HG02642 (cell line): ENCODE data around the gene EEFSEC.

ENCODE experiments used
- ATAC-seq: cut with Tn5 transposase; IDR thresholded peaks from one replicate; pipeline ENCODE4 v1.9.1; 2021; ENCODE audit warnings: mild to moderate bottlenecking; ENCODE audit not compliant: unreplicated experiment, poor library complexity

EEFSEC gene

DNA sequence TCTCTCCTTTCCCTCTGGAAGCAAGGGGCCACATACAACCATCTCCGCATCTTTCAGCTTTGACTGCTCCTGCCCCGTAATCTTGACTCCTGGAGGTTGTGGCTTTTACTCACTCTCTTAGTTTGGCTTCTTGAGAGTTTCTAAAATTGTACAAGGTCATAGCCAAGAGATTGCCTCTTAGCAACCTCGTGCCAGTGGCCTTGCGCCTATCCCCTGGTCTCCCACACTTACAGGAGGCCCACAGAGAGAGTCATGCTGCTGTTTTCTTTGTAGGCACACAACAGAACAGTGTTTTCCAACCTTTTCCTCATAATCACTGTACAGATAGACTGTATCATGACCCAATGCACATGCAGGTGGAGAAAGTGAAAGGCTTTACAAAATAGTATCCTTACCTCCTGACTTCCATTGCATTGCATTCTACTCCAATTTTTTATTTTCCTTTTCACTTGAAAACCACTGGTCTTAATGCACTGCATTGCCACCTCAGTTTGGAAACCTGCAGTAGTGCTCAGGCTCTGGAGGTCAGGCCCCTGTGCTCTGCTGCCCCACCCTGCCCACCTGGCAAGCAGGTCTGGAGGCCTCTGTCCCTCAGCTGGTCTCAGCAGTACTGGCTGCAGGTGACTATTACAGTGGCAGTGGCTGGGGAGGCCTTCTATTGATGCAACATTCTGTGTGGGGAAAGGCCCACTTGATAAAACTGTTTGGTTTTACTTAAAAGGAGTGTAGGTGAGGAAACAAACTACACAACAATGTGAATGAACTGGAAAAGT, 157.2 kb downstream of the EEFSEC start:
- ATAC-seq, result no peak

DNA sequence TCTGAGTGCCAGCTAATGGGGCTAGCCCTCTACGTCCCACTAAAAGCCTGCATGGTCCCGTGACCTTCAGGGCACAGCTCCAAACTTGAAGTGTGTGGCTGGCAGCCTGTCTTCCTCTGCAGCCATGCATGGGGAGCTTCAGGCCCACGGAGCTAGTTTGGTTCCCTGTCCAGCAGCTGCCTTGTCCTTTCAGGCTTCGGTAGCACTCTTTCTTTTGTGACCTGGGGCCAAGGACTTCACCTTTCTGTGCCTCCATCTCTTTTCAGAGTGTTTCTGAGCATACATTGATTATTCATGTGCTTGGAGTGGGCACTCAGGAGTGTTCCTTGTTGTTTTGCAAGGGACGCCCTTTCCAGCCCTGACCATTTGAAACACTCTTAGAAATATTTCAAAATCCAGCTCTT, 158.2 kb downstream of the EEFSEC start:
- ATAC-seq, result no peak

DNA sequence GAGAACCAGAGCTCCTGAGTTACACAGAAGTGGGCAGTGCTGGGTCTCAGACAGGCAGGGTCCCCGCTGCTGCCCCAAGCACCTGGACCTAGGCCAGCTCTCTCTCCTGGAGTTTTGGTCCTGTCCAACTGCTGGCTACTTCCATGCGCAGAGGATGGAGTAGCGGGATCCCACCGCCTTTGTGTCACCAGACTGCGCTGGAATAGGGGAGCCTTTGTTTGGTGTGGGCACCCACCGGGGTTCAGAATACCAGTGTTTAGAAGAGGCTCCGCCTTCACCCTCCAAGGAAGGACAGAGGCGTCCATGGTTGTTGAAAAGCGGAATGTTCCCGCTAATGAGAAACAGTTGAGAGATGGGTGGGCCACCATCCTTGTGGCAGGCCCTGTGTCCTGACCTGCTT, 159.0 kb downstream of the EEFSEC start:
- ATAC-seq, result no peak

DNA sequence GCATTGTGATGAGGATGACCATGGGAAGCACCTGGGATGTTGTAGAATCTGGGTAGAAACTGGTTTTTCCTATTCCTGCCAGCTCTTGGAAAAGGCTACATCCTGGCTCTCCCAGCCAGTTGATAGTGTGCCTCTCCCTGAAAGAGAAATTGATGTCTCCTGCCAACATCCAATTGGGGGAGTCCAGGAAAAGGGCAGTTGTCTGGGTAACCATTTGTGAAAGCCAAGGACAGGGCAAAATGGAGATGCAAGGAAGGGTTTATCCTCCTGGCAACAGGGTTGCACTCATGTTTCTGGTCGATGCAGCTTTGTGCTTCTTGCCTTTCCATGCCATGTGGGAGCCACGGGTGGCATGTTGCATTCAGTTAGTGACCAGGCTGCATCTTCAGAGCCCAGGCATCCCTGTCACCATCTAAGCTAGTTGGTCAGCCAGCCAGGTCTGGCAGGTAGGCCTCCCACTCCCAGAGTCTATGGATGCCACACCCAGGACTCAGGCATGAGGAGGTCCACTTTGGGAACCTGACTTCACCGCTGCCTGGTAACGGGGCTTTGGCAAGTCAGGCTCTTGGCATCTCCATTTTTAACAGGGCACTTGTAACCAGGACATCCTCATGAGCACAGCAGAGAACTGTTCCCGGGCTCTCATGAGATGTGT, 159.9 kb downstream of the EEFSEC start:
- no peak for ATAC-seq

DNA sequence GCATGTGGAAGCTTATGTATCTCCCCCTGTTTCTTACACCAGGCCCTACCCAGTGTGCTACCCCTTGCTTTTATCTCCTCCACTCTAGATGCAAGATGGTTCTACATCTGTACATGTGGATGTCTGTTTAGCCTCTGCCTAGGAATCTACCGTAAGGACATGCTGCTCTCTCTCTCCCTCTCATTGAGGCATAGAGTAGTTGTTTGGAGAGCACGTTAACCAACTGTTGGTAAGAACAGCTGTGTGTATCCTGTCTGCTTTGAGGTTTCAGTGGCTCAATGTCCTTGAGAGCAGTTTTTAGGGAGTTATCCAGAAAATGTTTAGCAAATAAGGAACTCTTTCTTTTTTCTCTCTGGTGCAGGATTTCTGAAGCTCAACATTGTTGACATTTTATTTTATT, 160.7 kb downstream of the EEFSEC start:
- ATAC-seq, result no peak

DNA sequence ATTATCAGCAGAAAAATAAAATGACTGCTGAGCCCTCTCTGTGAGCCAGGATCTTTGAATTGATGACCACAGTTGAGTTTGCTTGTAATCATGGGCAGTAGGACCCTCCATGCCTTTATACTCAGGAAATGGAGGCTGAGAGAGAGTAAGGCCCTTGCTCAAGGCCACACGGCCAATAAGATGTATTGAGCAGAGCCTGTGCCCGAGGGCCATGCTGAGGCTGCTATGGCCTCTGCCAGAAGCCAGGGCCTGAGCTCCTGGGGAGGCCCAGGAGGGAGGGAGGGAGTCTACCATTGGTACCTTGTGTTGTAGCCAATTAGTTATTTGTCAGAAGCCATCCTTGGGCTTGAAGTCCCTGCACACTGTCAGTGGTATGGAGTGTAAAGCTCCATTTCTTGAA, 162.0 kb downstream of the EEFSEC start:
- no peak for ATAC-seq

DNA sequence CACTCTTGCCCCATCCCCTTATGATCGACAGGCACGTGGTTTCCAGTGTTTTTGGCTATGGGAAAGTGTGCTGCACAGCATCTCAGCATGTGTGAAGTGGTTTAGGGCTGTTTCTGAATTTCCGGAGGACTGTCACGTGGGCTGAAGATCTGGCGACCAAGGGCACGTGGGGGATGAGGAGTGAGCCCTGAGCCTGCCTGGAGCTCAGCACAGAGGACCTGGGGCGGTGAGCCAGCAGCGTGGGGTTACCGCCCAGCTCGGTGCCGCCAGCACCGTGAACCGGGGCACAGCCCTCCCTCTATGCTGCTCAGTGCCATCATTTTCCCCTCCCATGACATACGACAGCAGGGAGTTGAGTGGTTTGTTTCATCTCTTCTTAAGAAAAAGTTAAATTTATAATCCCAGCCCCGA, 163.2 kb downstream of the EEFSEC start:
- no peak for ATAC-seq

DNA sequence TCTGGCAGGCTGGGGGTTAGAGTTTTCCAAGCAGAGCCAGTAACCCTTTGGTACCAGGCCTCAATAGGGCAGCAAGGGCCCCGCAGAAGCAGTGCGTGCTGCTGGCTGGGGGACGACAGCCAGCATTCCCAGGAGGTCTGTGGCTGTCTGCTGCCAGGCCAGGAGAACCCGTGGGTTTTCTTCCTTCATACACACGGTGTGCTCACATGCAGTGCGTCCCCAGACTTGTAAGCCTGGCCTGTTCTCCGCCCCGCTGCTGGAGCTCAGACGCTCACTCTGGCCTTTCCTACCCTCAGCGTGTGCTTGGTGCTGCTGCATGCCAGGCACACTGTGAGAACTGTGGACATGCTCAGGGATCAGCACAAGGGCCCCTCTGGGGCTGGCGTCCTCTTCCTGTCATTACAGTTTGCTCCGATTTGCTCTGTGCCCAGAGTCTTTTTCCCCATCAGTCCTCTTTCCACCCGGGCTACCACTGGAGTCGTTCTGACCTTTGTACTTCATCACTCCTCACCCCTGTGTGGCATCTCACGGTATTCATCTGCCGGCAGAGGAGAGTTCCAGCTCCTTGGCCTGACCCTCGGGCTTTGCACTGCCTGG, 163.9 kb downstream of the EEFSEC start:
- ATAC-seq, result no peak

DNA sequence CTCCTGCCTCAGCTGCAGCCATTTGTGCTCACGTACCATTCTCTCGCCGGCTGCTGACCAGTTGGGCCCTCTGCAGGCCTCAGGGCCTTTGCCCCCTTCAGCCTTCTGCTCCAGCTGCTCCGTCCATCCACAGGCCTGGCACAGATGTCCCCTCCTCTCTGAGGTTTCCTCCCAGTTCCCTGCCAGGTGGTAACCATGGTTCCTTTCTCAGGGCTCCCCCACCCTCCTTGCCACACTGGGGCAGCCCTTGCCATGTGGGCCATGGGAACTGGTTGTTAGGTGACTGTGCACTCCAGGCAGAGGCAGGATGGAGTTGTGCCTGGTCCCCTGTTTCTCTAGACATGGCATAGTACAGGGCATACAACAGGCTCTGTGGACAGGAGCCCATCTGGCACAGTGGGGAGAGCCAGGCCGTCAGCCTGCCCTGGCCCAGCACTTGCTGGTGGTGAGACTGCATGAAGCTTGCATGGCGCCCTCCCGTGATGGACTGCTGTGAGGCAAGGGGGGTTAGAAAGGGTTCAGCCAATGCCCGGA, 164.5 kb downstream of the EEFSEC start:
- ATAC-seq, result no peak

DNA sequence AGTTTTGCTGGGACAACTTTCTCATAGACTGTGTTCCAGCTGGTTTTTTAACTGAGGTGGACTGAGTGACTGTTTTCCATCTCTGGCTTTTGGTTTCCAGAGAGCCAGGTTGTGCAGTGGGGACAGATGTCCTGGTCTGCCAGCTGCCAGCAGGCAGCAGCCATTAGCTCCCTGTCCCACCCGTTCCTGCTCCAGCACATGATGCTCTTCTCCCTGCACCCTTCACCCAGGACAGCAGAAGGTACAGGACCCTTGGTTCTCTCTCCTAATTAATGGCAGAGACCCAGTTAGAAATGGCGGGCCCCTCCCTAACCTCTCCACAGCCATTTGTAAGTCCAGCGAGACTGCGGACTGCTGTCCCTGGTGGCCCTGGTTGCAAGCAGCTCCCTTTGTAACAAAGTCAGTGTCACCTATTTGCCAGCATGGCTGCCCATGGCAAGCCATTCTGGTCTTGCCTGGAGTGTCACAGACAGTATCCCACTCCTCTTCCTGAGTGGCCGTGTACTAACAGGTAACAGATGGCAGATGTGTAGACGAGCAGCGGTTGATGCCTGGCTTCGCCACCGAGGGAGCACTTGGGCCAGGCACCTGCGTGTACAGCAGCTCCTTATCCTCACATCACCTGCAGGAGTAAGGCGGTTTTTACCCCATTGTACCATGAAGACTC, 165.1 kb downstream of the EEFSEC start:
- no peak for ATAC-seq

DNA sequence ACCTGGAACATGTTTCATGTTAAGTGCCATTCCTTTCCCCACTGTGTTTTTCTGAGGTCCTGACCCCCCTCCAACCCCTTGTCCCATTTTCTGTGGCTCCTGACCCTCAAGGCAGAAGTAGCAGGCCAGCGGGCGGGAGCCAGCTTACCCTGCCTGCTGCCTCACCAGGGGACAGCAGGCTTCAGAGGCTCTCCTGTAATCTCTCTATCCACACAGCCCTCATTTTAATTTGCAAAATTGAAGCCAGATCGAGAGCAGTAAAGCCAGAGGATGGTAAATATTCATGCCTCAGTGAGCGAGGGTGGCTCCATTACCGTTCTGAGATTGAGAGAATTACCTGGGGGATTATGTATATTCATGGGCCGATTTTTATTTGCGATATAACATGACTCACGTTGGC, 165.8 kb downstream of the EEFSEC start:
- ATAC-seq, result no peak

DNA sequence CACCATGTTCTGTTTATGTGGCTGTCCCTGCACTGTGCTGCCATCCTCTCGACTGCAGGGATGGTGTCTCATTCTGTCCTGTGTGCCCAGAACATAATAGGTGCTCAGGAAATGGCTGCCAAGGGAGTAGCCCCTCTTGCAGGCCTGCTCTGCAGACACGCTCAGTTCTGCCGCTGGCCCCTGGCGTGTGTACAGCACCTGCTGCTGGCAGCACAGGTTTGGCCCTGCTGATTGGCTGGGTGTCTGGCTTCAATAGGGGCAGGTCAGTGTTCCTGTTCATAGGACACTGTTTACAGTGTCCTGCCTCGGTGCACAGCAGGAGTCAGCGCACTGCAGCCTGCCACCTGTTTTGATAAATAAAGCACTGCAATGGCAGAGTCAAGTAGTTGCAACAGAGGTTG, 166.5 kb downstream of the EEFSEC start:
- no peak for ATAC-seq

DNA sequence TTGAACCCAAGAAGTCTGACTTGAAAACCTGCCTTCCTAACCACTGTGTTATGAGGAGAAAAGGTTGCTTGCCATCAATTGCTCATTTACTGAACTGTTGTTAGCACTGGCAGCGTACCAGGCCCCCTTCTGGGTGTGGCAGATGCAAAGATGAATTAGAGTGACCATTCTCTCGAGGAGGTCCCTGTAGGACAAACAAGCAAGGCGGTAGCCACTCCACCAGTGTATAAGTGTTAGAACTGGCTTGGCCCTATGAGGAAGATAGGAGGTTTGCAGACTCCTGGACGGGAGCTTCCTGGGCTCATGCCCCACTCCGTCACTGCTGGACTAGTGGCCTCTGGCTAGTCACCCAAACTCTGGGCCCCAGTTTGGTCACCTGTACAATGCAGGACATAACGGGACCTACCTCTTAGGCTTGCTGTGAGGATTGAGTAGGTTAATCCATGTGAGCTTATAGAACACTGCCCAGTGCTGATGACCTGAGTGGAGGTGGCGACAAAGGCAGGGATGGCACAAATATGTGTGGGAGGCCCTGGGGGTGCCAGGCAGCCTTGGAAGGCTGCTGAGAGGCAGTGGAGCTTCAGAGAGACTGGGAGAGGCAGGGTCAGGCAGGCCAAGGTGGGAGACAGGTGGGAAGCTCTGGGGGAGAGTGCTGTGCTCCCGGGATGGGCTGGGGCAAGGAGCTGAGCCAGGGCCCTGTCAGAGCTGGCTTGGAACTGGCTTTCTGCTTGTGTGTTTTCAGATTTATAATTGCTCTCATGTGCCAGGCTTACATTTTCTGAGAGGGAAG, 167.5 kb downstream of the EEFSEC start:
- no peak for ATAC-seq

DNA sequence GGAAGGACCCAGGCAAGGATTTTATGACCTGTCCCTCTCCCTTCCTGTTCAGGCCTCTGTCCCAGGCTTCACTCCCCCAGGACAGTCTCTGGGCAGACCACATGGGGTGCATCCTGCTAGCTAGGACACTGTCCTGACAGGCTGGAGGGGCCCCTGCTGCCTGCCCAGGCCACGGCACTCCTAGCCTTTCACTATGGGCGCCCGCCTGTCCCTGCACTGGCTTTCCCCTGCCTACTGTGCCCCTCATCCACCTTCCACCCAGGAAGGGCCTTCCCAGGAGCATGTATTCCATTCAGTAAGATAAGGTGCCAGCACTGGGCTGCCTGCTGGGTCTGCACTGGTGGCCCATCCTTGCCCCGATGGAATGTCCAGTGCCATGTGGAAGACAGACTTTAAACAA, 168.1 kb downstream of the EEFSEC start:
- no peak for ATAC-seq

DNA sequence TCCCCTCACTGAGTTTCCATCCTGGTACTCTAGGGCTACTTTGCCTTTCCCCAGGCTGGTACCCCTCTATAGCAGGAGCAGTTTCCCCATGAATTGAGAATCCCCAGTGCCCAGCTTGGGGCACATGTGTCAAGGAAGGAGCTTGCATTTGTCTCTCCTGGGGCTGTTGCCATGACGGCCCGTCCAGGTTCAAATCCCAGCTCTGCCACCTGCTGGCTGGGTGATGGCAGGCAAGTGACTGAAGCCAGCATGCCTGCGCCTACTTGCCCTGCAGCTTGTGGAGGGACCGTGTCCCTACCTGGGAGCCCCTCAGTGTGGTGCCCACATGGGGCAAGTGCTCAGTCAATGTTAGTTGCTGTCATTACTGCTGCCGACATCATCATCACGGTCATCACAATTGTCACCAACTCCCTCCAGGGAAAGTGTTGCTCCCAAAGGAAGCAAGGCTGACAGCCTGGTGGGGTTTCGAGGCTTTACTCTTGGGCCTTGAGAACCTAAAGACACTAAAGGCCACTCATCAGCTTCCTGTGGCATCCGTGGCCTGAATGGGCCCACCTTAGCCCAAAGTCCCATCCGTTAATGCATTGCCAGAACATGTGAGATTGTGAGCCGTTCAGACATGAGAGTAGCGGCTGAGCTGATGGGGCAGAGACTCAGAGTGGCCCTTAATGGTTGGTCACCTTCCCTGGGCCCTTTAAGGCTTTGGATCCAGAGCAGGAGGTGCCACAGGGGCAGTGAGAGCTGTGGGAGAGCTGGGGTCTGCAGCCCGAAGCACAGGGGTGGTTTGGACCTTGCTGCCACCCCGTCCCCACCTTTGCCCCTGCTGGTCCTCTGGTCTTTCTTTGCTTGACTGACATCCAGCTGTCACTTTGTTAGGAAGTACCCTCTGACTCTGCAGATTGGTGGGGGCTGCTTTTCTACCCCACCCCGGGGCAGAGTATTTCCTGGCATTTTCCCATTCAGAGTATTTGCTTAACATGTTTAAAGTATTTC, 169.0 kb downstream of the EEFSEC start:
- no peak for ATAC-seq

DNA sequence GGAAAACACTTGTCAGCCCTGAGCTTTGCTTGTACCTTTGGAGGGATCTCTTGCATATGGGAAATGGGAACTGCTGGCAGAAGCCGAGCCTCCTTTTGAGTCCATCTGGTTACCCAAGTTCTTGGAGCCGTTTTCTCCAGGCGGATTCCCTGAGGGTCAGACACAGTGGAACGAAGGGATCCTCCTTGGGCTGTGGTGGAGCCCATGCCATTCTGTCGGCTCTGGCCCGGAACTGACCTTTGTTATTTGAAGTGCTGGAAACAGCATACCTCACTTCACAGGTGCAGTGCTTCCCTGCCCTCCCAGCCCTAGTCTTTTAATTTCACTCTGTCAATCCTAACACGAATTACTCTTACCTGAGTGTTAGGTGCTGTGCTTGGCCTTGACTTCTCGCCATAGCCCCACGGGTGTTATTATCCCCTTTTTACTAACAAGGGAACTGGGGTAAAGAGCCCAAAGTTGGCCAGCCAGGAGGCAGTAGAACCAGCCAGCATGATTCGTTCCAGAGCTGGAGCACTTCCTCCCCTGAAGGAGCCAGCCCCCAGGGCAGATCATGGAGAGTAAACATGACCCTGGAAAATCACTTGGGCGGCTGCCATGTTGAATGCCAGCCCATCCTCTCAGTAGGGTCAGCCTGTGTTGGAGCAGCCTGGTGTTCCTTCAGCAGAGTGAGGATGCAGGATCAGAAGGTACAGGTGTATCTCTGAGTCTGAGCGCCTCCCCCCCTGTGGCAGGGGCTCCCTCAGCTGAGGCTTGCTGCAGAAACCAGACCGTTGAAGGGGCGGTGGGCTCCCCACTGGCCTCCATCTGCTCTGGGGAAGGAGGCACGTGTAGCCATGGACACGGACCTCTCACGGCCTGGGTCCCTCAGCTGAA, 170.2 kb downstream of the EEFSEC start:
- ATAC-seq, result no peak

DNA sequence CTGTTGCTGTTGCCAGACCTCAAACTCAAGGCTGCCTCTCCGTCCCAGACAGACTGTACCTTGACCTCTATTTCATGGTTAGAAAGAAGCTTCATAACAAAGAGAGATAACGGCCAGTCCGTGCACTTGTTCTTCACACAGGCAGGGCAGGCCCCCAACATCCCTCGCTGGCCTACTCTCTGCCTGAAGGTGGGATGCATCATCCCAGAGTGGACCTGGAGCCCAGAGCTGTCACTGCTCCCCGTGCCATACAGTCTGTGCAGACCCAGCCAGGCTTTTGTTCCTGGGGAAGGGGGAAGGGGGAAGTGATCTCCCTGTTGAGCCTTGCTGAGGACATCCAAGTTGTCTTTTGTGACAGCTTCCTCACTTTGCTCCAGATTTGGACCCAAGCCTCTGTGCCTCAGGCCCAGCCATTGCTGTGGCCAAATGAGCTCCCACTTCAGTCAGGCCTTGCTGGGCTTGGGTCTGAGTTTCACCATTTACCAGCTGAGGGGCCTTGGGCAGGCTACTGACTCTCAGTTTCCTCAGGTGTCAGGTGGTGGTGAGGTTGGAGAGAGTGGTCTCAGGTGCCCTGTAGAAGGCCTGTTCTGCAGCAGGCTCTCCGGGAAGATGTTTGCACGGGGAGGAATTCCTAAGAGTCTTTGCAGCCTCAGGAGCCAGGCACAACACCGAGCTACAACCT, 171.8 kb downstream of the EEFSEC start:
- ATAC-seq, result no peak
